NCI-H82 (cell line): ENCODE measurements around the gene PCDHA4.
"Not testable (repeated sequence)": the region's sequence is repeated elsewhere in the genome, so short reads cannot be mapped to it uniquely, and the experiment has no call there.

Experiments
- DNase-seq: peaks from one replicate; lab custom pipeline; 2025; lab: John Stamatoyannopoulos, UW

PCDHA4 gene

DNA sequence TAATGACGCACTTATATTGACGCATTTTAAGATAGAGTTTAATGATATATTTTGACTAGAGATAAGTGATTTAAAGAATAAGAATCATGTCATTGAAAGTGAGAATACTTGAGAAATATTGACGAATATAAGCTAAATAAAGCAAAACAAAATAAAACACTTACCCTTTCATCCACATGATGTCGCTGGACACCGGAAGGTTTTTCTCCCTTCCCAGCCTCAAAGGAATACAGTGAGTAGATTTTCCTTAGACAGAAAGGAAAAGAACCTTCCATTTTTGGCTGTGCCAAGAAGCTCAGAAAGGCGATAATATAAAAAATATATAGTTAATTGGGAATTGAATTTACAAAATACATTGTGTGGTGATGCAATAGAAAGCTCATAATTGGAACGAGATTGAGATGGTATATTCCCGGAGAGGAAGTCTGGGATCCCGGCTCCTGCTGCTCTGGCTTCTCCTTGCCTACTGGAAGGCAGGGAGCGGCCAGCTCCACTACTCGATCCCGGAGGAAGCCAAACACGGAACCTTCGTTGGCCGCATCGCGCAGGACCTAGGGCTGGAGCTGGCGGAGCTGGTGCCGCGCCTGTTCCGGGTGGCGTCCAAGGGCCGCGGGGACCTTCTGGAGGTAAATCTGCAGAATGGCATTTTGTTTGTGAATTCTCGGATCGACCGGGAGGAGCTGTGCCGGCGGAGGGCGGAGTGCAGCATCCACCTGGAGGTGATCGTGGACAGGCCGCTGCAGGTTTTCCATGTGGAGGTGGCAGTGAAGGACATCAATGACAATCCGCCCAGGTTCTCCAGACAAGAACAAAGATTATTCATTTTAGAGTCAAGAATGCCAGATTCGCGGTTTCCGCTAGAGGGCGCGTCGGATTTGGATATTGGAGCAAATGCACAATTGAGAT, 14.8 kb downstream of the PCDHA4 start, which contains the start of gene PCDHA5:
Gene PCDHA5, plus strand, starts transcription at position 239 of the 906 bp plus-strand sequence.
- DNase-seq: no peak

DNA sequence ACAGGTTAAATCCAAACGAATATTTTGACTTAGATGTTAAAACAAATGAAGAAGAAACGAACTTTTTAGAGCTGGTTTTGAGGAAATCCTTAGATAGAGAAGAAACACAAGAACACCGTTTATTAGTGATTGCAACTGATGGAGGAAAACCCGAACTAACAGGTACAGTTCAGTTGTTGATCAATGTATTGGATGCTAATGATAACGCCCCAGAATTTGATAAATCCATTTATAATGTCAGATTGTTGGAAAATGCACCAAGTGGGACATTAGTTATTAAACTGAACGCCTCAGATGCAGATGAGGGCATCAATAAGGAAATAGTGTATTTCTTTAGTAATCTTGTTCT, 15.4 kb downstream of the PCDHA4 start:
- DNase-seq: no peak

DNA sequence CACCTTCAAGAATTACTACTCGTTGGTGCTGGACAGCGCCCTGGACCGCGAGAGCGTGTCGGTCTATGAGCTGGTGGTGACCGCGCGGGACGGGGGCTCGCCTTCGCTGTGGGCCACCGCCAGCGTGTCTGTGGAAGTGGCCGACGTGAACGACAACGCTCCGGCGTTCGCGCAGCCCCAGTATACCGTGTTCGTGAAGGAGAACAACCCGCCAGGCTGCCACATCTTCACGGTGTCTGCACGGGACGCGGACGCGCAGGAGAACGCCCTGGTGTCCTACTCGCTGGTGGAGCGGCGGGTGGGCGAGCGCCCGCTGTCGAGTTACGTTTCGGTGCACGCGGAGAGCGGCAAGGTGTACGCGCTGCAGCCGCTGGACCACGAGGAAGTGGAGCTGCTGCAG, 16.1 kb downstream of the PCDHA4 start:
- not testable (repeated sequence) for DNase-seq

DNA sequence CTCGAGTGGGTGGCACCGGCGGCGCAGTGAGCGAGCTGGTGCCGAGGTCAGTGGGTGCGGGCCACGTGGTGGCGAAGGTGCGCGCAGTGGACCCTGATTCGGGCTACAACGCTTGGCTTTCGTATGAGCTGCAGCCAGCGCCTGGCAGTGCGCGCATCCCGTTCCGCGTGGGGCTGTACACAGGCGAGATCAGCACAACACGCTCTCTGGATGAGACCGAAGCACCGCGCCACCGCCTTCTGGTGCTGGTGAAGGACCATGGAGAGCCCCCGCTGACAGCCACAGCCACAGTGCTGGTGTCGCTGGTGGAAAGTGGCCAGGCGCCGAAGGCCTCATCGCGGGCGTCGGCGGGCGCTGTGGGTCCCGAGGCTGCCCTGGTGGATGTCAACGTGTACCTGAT, 16.6 kb downstream of the PCDHA4 start:
- no peak for DNase-seq

DNA sequence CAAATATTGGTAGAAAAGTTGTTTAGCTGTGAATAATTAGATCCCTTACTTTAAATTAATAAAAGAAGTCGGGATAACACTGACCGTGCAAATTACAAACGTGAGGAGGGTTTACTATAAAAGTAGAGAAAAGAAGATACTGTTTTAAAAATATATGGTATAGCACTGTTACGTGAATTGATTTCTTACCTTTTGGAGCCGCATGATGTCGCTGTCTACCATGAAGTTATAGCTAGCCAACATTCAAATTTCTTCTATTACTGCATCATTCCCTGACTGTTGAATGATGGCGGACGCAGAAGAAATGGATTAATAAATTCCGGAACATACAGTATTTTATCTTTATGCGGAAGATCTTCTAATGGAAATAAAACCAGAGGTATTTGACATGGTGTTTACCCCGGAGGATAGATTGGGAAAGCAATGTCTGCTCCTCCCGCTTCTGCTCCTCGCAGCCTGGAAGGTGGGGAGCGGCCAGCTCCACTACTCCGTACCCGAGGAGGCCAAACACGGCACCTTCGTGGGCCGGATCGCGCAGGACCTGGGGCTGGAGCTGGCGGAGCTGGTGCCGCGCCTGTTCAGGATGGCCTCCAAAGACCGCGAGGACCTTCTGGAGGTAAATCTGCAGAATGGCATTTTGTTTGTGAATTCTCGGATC, 21.0 kb downstream of the PCDHA4 start, which contains the start of gene PCDHA6:
Gene PCDHA6, plus strand, starts transcription at position 257 of the 658 bp plus-strand sequence. Its CDS starts 132 bp downstream, at position 389.
- DNase-seq: no peak

DNA sequence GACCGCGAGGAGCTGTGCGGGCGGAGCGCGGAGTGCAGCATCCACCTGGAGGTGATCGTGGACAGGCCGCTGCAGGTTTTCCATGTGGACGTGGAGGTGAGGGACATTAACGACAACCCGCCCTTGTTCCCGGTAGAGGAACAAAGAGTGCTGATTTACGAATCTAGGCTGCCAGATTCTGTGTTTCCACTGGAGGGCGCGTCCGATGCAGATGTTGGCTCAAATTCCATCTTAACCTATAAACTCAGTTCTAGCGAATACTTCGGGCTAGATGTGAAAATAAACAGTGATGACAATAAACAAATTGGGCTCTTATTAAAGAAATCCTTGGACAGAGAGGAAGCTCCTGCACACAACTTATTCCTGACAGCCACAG, 21.5 kb downstream of the PCDHA4 start:
- DNase-seq: no peak

DNA sequence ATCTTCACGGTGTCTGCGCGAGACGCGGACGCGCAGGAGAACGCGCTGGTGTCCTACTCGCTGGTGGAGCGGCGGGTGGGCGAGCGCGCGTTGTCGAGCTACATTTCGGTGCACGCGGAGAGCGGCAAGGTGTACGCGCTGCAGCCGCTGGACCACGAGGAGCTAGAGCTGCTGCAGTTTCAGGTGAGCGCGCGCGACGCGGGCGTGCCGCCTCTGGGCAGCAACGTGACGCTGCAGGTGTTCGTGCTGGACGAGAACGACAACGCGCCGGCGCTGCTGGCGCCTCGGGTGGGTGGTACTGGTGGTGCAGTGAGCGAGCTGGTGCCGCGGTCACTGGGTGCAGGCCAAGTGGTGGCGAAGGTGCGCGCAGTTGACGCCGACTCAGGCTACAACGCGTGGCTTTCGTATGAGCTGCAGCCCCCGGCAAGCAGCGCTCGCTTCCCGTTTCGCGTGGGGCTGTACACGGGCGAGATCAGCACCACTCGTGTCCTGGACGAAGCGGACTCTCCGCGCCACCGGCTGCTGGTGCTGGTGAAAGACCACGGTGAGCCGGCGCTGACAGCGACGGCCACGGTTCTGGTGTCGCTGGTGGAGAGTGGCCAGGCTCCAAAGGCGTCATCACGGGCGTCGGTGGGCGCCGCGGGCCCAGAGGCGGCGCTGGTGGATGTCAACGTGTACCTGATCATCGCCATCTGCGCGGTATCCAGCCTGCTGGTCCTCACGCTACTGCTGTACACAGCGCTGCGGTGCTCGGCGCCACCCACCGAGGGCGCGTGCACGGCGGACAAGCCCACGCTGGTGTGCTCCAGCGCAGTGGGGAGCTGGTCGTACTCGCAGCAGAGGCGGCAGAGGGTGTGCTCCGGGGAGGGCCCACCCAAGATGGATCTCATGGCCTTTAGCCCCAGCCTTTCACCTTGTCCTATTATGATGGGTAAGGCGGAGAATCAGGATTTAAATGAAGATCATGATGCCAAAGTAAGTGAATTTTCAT, 22.9 kb downstream of the PCDHA4 start:
- DNase-seq: not testable (repeated sequence)

DNA sequence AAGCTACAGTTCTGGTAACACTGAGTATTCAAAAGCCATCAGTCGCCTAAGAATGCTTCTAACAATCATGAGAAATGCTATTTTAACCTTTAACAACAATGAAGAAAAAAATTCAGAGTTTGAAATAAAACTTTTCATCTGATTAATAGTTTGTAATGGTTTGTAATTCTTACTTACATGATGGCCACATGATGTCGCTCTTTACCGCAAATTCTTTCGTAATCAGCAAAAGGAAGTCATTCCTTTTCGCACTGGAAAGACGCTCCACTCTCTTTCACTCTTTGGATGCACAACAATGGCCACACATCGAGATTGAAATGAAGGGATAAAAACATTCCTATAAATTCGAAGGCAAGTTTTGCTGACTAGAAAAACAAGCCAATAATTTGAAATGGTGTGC, 27.1 kb downstream of the PCDHA4 start, which contains the start of gene PCDHA7:
Gene PCDHA7, plus strand, starts transcription at position 277 of the 400 bp plus-strand sequence. Its CDS starts 115 bp downstream, at position 392.
- peak; percentile 1 for DNase-seq

DNA sequence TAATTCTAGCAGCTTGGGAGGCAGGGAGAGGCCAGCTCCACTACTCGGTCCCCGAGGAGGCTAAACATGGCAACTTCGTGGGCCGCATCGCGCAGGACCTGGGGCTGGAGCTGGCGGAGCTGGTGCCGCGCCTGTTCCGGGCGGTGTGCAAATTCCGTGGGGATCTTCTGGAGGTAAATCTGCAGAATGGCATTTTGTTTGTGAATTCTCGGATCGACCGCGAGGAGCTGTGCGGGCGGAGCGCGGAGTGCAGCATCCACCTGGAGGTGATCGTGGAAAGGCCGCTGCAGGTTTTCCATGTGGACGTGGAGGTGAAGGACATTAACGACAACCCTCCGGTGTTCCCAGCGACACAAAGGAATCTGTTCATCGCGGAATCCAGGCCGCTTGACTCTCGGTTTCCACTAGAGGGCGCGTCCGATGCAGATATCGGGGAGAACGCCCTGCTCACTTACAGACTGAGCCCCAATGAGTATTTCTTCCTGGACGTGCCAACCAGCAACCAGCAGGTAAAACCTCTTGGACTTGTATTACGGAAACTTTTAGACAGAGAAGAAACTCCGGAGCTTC, 27.7 kb downstream of the PCDHA4 start:
- not testable (repeated sequence) for DNase-seq

DNA sequence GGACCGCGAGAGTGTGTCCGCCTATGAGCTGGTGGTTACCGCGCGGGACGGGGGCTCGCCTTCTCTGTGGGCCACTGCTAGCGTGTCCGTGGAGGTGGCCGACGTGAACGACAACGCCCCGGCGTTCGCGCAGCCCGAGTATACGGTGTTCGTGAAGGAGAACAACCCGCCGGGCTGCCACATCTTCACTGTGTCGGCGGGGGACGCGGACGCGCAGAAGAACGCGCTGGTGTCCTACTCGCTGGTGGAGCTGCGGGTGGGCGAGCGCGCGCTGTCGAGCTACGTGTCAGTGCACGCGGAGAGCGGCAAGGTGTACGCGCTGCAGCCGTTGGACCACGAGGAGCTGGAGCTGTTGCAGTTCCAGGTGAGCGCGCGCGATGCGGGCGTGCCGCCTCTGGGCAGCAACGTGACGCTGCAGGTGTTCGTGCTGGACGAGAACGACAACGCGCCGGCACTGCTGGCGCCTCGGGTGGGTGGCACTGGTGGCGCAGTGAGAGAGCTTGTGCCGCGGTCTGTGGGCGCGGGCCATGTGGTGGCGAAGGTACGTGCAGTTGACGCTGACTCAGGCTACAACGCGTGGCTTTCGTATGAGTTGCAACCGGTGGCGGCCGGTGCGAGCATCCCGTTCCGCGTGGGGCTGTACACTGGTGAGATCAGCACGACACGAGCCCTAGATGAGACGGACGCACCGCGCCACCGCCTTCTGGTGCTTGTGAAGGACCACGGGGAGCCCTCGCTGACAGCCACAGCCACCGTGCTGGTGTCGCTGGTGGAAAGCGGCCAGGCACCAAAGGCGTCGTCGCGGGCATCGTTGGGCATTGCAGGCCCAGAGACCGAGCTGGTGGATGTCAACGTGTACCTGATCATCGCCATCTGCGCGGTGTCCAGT, 29.0 kb downstream of the PCDHA4 start:
- DNase-seq: no peak

DNA sequence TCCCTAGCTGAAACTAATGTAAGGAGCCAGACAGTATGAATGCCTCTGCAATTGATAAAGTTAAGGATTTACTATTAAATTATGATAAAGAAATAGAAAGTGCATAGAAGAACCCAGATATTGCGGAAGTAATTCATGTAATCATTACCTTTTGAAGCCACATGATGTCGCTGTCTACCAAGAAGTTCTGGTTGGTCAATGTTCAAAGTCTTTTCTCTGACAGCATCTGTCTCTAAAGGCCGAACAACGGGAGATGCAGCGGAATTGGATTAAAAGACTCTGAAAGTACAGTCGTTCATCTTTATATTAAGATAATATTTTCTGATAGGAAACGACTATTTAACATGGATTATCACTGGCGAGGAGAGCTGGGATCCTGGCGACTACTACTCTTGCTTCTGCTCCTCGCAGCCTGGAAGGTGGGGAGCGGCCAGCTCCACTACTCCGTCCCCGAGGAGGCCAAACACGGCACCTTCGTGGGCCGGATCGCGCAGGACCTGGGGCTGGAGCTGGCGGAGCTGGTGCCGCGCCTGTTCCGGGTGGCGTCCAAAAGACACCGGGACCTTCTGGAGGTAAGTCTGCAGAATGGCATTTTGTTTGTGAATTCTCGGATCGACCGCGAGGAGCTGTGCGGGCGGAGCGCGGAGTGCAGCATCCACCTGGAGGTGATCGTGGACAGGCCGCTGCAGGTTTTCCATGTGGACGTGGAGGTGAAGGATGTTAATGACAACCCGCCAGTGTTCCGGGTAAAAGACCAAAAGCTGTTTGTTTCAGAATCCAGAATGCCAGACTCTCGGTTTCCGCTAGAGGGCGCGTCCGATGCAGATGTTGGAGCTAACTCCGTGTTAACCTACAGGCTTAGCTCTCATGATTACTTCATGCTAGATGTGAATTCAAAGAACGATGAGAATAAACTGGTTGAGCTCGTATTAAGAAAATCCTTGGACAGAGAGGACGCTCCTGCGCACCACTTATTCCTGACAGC, 34.4 kb downstream of the PCDHA4 start, which contains the start of gene PCDHA8:
Gene PCDHA8, plus strand, starts transcription at position 210 of the 985 bp plus-strand sequence. Its CDS starts 135 bp downstream, at position 345.
- DNase-seq: peak; percentile 58

DNA sequence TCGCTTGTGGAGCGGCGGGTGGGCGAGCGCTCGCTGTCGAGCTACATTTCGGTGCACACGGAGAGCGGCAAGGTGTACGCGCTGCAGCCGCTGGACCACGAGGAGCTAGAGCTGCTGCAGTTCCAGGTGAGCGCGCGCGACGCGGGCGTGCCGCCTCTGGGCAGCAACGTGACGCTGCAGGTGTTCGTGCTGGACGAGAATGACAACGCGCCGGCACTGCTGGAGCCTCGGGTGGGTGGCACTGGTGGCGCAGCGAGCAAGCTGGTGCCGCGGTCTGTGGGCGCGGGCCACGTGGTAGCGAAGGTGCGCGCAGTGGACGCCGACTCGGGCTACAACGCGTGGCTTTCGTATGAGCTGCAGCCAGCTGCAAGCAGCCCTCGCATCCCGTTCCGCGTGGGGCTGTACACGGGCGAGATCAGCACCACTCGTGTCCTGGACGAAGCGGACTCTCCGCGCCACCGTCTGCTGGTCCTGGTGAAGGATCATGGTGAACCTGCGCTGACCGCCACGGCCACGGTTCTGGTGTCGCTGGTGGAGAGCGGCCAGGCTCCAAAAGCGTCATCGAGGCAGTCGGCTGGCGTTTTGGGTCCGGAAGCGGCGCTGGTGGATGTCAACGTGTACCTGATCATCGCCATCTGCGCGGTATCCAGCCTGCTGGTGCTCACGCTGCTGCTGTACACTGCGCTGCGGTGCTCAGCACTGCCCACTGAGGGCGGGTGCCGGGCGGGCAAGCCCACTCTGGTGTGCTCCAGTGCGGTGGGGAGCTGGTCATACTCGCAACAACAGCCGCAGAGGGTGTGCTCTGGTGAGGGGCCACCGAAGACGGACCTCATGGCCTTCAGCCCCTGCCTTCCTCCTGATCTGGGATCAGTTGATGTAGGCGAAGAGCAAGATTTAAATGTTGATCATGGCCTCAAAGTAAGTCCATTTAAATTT, 36.2 kb downstream of the PCDHA4 start:
- DNase-seq: no peak

DNA sequence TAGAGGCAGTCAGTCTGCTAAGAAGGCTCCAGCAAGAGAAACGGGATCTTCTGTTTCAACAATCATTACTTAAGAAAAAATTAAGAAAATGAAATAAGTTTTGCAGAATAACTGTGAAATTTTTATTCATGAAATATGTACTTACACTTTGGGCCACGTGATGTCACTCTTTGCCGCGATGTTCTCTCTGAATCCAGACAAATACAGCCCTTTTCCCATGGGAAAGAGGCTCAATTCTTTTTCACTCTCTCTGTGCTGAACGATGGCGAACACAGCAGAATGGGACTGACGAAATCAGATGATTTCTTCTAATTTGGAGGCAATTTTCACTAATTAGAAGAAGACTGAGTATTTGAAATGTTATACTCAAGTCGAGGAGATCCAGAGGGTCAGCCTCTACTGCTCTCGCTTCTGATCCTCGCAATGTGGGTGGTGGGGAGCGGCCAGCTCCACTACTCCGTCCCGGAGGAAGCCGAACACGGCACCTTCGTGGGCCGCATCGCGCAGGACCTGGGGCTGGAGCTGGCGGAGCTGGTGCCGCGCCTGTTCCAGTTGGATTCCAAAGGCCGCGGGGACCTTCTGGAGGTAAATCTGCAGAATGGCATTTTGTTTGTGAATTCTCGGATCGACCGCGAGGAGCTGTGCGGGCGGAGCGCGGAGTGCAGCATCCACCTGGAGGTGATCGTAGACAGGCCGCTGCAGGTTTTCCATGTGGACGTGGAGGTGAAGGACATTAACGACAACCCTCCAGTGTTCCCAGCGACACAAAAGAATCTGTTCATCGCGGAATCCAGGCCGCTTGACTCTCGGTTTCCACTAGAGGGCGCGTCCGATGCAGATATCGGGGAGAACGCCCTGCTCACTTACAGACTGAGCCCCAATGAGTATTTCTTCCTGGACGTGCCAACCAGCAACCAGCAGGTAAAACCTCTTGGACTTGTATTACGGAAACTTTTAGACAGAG, 41.6 kb downstream of the PCDHA4 start, which contains the start of gene PCDHA9:
Gene PCDHA9, plus strand, starts transcription at position 244 of the 964 bp plus-strand sequence. Its CDS starts 114 bp downstream, at position 358.
- DNase-seq: peak; percentile 1

DNA sequence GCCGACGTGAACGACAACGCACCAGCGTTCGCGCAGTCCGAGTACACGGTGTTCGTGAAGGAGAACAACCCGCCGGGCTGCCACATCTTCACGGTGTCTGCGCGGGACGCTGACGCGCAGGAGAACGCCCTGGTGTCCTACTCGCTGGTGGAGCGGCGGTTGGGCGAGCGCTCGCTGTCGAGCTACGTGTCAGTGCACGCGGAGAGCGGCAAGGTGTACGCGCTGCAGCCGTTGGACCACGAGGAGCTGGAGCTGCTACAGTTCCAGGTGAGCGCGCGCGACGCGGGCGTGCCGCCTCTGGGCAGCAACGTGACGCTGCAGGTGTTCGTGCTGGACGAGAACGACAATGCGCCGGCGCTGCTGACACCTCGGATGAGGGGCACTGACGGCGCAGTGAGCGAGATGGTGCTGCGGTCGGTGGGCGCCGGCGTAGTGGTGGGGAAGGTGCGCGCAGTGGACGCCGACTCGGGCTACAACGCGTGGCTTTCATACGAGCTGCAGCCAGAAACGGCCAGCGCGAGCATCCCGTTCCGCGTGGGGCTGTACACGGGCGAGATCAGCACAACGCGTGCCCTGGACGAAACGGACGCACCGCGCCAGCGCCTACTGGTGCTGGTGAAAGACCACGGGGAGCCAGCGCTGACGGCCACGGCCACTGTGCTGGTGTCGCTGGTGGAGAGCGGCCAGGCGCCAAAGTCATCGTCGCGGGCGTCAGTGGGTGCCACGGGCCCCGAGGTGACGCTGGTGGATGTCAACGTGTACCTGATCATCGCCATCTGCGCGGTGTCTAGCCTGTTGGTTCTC, 43.2 kb downstream of the PCDHA4 start:
- DNase-seq: not testable (repeated sequence)
